ENCODE data around the gene FOSB. TPM values are rescaled to one million over a fixed set of nuclear protein-coding genes. Genes with fewer than 3 reads are reported as not detected.

FOSB gene
- total and polyA plus RNA-seq, 2 experiments from 2014 or later, result 0.55 to 1.9 TPM

DNA sequence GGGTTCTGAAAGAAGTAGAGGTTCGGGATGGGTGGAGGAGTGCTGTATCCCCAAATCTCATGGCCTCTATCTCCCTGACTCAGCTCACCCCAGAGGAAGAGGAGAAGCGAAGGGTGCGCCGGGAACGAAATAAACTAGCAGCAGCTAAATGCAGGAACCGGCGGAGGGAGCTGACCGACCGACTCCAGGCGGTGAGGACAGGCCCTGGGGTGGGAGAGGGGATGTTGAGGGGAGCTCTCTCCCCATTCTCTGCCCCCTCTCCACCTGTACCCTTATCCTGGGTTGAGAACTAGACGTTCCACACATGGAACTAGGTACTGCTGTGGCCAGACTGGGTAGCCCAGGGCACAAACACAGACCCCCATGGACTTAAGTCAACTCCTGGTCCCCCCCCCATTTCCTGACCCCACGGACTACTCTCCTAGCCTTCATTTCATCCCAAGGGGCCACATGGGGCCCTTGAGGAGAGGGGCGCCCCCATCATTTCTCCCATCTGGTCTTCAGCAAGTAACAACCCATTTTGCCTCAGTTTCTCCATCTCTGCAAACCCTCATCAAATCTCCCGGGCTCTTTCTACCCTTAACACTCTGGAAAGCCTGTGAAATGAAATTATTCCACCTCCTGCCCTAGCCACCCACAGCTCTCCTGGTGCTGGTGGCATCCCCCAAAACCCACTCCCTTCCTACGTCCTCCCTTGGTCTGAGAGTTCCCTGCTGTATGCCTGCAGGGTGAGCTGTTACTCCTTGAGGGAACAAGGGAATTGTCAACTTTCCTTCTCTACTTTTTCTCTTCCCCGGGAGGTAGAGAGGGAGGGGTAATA is 3.5 kb downstream of the FOSB start:
- Mint-ChIP-seq H3K27ac (no peak overlapping the region), H3K36me3 (ENCODE audit: low read depth) (no peaks in the 10 kb centered on the region; the same call in 2 of the 3 replicates), H3K9me3 (no peaks in the 10 kb centered on the region), H3K4me3 (peak overlapping the region; percentile 76; the same call in 2 of the 3 replicates), H3K4me1 (peaks cover 34% of the 10 kb centered on the region), H3K27me3 (ENCODE audit: insufficient read depth, low read depth, poor library complexity) (peaks cover 42% of the 10 kb centered on the region)
- Histone ChIP-seq H3K9me2 (ENCODE audit: insufficient read depth) (no peaks in the 10 kb centered on the region), H3K27me3 (ENCODE audit: insufficient read depth) (peaks cover 61% of the 10 kb centered on the region), H3F3A (replicated peaks; ENCODE audit: low read depth) (peaks cover 13% of the 10 kb centered on the region), H3K4me1 (ENCODE audit: insufficient read depth) (peaks cover 25% of the 10 kb centered on the region; the same call in 1 of the 2 replicates), H3K36me3 (ENCODE audit: insufficient read depth) (no peaks in the 10 kb centered on the region), H3K27ac (ENCODE audit: low read depth) (no peak overlapping the region), H4K20me1 (replicated peaks; ENCODE audit: insufficient read depth) (no peaks in the 10 kb centered on the region), H2AFZ (no peak overlapping the region), H3K4me2 (no peak overlapping the region), H3K79me2 (replicated peaks; ENCODE audit: insufficient read depth) (no peaks in the 10 kb centered on the region), H3K4me3 (no peak overlapping the region)
- no peak for DNase-seq (ENCODE audit: low spot score)
- ATAC-seq, result no peak
- no peak for TF ChIP-seq STAT1 (IDR thresholded peaks at IDR 0.05; ENCODE audit: unreplicated experiment)

DNA sequence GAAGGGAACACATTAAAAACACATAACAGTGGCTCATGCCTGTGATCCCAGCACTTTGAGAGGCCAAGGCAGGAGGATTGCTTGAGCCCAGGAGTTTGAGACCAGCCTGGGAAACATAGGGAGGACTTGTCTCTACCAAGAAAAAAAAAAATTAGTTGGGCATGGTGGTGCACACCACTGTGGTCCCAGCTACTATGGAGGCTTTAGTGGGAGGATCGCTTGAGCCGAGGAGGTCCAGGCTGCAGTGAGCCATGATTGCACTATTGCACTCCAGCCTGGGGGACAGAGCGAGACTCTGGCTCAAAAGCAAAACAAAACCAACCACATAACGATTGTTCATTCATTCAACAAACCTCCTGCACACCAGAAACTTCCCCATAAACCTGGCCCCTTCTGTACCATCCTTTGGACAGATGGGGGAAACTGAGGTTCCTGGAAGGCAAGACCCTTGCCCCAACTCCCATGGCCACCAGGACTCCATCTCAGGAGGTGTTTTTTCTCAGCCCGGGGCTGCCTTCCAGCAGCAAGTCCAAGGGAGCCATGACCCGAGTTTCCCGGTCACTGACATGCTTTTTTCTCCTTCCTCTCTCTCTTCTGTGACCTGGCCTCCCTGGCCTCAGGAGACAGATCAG is 4.3 kb downstream of the FOSB start:
- Histone ChIP-seq H3K4me2 (peak overlapping the region; percentile 93), H3F3A (replicated peaks; ENCODE audit: low read depth) (peaks cover 13% of the 10 kb centered on the region), H3K4me3 (peak overlapping the region; percentile 76), H3K4me1 (ENCODE audit: insufficient read depth) (peaks cover 20% of the 10 kb centered on the region; the same call in 1 of the 2 replicates), H3K27ac (ENCODE audit: low read depth) (no peak overlapping the region), H3K9me2 (ENCODE audit: insufficient read depth) (no peaks in the 10 kb centered on the region), H4K20me1 (replicated peaks; ENCODE audit: insufficient read depth) (no peaks in the 10 kb centered on the region), H3K79me2 (replicated peaks; ENCODE audit: insufficient read depth) (no peaks in the 10 kb centered on the region), H3K36me3 (ENCODE audit: insufficient read depth) (no peaks in the 10 kb centered on the region), H2AFZ (peak overlapping the region; percentile 100), H3K27me3 (ENCODE audit: insufficient read depth) (peaks cover 59% of the 10 kb centered on the region)
- no peak overlapping the region for H3K27ac Mint-ChIP-seq
- peak overlapping the region; percentile 76 for H3K4me3 Mint-ChIP-seq
- H3K4me1 Mint-ChIP-seq, result peaks cover 30% of the 10 kb centered on the region
- ATAC-seq, result no peak
- peaks cover 44% of the 10 kb centered on the region for H3K27me3 Mint-ChIP-seq (ENCODE audit: insufficient read depth, low read depth, poor library complexity)
- DNase-seq (ENCODE audit: low spot score), result peak; percentile 30
- no peaks in the 10 kb centered on the region for H3K9me3 Mint-ChIP-seq
- no peaks in the 10 kb centered on the region; the same call in 2 of the 3 replicates for H3K36me3 Mint-ChIP-seq (ENCODE audit: low read depth)
- TF ChIP-seq NANOG (IDR thresholded peaks at IDR 0.05; ENCODE audit: borderline replicate concordance) (no peak), CREB1 (CRISPR knock-in tag; IDR thresholded peaks at IDR 0.05; ENCODE audit: low read depth) (no peak), EZH2phosphoT487 (IDR thresholded peaks at IDR 0.05; ENCODE audit: unreplicated experiment) (no peak), ZNF331 (CRISPR knock-in tag; IDR thresholded peaks at IDR 0.05; ENCODE audit: low read depth) (no peak), JUNB (IDR thresholded peaks at IDR 0.05; ENCODE audit: unreplicated experiment) (no peak), ZNF114 (CRISPR knock-in tag; IDR thresholded peaks at IDR 0.05) (no peak), STAT1 (IDR thresholded peaks at IDR 0.05; ENCODE audit: unreplicated experiment) (no peak), EZH2 (IDR thresholded peaks at IDR 0.05; ENCODE audit: low read depth, unreplicated experiment) (no peak), POLR2AphosphoS5 (IDR thresholded peaks at IDR 0.05; ENCODE audit: low read depth) (no peak)
- TF ChIP-seq, protein P1, sequence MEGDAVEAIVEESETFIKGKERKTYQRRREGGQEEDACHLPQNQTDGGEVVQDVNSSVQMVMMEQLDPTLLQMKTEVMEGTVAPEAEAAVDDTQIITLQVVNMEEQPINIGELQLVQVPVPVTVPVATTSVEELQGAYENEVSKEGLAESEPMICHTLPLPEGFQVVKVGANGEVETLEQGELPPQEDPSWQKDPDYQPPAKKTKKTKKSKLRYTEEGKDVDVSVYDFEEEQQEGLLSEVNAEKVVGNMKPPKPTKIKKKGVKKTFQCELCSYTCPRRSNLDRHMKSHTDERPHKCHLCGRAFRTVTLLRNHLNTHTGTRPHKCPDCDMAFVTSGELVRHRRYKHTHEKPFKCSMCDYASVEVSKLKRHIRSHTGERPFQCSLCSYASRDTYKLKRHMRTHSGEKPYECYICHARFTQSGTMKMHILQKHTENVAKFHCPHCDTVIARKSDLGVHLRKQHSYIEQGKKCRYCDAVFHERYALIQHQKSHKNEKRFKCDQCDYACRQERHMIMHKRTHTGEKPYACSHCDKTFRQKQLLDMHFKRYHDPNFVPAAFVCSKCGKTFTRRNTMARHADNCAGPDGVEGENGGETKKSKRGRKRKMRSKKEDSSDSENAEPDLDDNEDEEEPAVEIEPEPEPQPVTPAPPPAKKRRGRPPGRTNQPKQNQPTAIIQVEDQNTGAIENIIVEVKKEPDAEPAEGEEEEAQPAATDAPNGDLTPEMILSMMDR (conservative IDR thresholded peaks at IDR 0.05; ENCODE audit: low read depth in 2 of 2), result no peak
- TF ChIP-seq, protein P2, sequence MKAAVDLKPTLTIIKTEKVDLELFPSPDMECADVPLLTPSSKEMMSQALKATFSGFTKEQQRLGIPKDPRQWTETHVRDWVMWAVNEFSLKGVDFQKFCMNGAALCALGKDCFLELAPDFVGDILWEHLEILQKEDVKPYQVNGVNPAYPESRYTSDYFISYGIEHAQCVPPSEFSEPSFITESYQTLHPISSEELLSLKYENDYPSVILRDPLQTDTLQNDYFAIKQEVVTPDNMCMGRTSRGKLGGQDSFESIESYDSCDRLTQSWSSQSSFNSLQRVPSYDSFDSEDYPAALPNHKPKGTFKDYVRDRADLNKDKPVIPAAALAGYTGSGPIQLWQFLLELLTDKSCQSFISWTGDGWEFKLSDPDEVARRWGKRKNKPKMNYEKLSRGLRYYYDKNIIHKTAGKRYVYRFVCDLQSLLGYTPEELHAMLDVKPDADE (IDR thresholded peaks at IDR 0.05), result no peak

Data from GM23338 (cell line).